ENCODE data around the gene TBC1D12.

The TBC1D12 gene

DNA sequence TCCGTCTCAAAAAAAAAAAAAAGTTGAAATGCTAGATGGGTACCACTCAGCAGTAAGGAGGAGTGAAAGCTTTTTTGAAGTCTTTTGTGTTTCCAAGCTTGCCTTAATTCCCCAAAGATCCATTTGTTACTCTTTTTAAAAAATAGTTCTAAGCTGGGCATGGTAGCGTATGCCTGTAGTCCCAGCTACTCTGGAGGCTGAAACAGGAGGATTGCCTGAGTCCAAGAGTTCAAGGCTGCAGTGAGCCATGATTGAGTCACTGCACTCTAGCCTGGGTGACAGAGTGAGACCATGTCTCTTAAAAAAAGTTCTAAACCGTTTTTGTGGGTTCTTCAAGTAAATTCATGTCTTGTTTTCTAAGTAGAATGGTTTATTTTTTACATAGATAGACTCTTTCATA, 5.3 kb downstream of the TBC1D12 start:
- no peak for DNase-seq

DNA sequence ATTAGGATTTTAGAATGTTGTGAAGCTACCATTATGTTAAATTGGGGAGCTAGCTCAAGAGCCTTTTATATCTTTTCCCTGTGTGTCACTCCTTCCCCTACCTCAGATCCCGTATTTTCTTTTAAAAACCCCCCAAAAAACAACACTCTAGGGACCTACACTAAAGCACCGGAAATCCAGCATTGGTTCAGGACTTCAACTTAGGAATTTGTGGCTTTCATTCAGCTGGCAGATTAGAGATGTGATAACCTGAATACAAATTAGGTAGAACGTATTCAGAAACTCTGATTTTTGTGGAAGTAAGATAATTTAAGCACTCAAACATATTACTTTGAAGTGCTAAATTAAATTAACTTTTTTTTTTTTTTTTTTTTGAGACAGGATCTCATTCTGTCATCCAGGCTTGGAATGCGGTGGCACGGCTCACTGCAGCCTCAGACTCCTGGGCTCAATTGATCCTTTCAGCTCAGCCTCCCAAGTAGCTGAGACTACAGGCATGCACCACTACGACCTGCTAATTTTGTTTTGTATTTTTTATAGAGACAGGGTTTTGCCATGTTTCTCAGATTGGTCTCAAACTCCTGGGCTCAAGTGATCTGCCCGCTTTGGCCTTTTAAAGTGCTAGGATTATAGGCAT, 6.8 kb downstream of the TBC1D12 start:
- no peak for DNase-seq

DNA sequence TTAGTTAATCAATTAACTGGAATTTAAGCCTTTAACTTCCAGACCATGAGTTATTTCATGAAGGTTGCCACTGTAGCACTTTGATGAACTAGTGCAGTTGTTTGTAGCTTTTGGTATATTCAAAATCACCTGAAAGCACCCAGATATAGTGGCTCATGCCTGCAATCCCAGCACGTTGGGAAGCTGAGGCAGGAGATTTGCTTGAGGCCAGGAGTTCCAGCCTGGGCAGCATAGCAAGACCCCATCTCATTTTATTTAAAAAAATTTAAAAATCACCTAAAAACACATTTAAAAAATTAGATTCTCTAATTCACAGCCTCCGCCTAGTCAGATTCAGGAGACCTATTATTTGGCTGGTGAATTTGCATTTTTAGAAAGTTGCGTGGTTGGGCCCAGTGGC, 9.0 kb downstream of the TBC1D12 start:
- no peak for DNase-seq

DNA sequence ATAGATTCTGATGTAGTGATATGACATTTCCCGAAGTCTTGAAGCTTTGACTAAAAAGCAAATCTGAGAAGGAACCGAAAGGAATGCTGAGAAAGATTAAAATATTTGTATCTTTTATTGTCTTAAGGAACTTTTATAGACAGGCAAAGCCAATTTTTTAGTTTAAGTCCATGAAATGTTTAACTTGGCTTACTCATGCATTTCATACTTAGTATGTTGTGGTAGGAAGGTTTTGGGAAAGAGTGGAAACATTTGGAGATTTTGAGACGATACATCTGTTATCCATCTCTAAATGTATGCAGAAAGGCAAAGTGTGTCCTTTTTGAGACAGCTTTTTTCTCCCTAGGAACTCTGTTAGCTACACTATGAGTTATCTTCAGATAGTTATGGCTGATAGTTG, 10.1 kb downstream of the TBC1D12 start:
- no peak for DNase-seq

DNA sequence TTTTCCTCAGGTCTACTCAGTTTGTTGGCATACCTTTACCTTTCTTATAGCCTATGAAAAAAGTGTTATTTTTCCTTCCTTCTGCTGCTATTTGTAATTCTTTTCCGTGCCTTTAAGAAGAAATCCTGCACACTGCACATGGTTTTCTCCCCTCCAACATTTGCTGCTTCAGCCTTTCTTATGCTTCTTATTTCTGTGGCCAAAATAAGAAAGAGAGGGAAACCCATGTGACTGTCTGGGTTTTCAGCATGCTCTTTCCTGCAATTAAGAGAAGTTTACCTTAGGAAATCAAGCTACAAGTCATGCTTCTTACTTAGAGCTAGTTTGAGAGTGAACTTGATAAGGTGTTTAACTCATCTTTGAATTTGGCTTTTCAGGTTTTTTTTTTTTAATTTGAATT, 11.0 kb downstream of the TBC1D12 start:
- DNase-seq = no peak

DNA sequence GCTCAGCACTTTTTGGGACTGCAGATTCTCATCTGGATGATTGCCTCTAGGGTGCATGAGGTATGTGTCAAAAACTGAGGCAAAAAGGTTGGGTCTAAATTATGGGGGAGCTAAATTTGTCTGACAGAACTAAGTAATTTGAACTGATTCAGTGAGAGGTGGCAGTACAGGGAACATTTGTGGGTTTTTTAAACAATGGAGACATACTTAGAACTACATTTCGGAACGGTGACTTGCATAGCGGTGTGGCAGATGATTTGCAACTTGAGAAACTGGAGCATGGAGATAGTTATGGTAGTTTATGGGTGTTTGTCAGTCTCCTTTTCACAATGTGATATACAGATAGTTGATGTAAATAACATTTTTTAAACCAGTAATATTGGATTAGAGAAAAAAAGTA, 14.6 kb downstream of the TBC1D12 start:
- no peak for DNase-seq

DNA sequence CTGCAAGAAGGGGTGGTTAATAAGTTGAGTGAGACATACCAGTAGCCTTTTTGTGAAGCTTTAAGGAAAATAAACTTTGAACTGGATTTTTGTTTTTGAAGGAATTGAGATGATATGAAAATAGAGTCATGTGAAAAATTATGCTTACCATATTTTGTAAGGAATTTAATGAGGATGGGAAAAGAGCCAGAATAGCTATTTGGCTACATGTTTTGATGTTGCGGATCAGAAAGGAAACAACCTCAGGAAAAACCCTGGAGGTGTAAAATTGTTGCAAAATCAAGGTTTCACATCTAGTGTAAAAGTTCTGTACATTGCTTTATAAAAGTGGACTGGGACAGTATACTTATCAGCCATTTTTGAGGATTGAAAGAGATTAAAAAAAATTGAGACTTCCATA, 15.0 kb downstream of the TBC1D12 start:
- DNase-seq = no peak

DNA sequence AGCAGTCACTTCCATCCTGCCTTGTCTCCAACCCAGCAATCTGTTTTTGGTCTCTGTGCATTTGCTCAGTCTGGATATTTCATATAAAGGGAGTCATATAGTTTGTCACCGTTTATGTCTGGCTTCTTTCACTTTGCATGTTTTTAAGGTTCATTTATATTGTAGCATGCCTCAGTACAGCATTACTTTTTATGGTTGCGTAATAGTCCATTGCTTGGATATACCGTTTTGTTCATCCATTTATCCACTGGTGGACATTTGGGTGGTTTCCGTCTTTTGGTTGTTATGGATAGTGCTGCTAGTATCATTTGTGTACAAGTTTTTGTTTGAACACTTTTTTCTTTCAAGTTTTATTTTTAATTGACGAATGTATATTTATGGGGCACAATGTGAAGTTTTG, 18.2 kb downstream of the TBC1D12 start:
- no peak for DNase-seq

DNA sequence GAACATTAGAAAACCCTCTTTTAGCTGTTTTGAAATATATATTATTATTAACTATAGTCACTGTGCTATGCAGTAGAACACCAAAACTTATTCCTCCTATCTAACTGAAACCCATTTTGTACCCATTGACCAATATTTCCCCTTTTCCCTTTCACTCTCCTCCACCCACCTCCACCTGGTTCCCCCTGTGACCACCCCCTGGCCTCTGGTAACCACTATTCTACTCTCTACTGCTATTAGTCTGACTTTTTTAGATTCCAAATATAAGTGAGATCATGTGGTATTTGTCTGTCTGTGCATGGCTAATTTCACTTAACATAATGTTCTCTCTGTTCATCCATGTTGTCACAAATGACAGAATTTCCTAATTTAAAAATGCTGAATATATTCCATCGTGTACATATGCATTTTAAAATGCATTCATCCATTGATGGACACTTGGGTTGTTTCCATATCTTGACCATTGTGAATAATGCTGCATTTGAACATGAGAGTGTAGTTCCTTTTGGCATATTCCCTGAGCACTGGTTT, 18.7 kb downstream of the TBC1D12 start:
- DNase-seq = no peak

DNA sequence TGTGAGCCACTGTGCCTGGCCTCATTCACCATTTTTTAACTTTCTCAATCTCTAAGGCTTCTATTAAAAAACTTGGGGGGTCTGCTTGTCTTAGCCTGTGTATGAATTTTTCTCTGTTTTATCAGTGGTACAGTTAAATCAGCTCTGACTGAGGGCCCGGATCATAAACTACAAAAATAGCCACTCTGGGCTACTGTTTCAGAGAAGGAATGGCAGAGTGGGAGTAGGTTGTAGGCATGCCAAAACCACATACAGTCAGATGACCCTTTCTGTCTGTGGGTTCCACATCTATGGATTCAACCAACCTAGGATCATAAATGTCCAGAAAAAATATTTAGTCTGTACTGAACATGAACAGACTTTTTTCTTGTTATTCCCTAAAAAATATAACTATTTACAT, 21.3 kb downstream of the TBC1D12 start:
- no peak for DNase-seq

DNA sequence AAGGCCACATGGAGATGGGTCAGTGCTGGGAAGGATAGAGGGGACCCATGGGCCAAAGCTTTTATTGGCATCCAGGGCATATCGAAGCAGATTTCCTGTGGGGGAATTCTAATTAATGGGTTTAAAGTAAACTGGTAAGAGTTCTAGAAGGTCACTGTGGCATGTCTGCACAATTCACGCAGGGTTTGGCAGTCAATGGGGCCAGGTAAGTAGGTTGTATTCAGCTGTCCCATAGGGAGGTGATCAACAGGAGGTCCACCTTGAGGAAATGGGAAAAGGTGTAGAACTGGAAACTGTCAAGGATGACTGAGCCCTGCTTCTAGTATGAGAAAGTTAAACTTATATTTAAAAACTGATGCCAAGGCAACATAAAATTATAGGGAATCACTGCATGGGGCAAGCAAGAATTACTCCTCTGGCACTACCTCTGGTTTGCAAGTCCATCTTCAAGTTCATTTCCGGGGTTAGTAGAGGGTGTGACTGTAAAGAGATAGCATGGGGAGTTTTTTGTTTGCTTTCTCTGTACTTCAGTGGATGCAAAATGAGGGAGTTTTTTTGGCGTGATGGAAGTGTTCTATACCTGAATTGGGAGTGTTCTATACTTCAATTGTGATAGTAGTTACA, 22.5 kb downstream of the TBC1D12 start:
- no peak for DNase-seq

DNA sequence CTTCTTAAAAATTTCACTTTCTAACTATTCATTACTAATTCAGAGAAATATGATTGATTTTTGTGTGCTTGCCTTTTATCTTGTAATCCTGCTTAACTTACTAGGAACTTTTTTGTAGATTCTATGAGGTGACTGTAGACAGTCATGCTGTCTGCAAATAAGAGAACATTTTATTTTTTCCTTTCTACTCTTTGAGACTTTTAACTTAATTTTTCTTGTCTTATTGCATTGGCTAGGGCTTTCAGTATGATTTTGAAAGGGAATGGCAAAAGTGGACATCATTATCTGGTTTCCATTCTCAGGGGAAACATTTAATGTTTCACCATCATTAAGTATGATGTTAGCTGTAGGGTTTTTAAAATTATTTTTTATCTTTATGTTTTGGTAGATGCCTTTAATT, 23.6 kb downstream of the TBC1D12 start:
- no peak for DNase-seq

DNA sequence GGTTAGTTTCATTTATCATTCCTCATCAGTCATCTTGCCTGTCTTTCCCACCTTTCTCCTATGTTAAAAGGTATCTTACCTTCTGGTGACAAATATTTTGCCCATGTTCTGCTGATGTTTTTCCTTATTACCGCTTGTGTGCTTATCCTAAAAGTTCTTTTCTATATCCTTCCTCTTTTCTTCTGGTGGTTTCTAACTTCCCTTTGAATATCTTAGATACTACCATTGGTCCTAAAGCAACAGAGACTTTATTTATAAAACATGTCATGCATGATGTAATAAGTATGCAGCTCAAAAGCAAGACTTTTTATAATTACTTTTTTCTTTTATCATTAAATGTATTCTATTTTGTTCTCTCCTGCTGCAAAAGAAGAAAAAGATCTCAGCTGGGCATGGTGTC, 24.8 kb downstream of the TBC1D12 start:
- DNase-seq = no peak

DNA sequence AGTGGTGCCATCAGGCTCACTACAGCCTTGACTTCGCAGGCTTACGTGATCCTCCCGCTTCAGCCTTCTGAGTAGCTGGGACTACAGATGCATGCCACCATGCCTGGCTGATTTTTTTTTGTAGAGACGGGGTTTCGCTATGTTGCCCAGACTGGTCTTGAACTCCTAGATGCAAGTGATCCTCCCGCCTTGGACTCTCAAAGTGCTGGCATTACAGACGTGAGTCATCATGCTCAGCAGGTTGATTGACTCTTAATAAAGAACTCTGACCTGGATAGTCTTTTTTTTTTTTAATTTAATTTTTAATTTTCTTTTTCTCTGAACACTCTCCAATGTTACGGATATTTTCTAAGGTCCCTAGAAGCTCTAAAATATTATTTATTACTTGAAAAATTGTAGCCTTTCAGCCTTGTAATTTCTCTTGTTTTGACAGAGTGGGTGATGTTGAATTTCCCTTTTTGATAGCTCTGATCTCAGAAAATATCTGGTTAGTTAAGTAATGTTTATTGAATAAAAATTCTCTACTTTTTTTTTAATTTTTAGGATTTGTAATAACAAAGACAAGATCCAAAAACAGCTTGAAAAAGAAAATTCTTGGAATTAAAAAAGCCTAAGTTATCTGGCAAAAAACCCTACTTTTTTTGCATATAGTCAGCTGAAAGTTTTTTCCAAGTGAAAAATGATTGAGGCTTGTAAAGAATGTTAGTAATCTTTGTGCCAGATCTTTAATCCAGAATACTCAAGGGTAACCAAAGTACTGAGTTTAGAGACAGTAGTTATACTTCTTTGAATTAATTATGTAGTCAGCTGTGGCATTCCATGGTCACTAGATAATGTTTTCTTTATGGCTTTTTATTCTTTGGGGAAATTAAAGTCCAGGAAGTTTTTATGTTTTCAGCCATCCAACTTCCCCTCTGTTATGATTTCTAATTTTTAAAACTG, 26.7 kb downstream of the TBC1D12 start:
- DNase-seq = no peak

DNA sequence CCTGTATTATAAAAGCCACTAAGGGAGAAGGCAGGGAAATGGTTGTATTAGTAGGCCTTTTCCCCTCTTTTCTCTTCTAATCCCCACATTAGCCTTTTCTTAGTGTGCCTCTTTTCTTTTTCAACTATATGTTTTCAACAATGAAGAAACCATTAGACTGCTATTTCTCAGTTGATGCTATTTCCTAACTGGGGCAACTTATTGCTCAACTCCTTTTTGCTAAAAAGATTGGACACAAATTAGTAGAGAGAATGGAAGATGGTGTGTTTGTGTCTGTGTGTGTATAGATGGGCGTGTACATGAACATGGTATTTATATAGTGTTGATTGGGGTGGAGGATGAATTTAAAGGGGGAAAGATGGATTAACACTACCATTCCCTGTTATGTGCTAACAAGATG, 28.4 kb downstream of the TBC1D12 start:
- DNase-seq = no peak

DNA sequence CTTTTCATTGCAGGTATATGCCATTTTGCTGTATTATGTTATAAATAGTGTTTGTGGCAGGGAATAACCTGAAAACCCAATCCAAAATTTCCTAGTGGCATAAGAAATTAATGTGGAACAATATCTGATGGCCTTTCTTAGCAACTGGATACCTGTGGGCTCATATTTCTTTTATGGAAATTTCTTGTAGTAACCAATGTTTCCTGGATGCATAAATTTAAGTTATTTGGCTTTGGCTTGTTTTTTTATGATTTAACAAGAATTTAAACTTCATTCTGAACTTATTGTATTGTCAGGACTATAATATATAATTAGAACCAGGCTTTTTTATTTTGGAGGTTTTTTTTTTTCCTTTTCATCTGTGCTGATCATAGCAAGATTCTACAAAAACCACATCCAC, 30.1 kb downstream of the TBC1D12 start:
- no peak for DNase-seq

DNA sequence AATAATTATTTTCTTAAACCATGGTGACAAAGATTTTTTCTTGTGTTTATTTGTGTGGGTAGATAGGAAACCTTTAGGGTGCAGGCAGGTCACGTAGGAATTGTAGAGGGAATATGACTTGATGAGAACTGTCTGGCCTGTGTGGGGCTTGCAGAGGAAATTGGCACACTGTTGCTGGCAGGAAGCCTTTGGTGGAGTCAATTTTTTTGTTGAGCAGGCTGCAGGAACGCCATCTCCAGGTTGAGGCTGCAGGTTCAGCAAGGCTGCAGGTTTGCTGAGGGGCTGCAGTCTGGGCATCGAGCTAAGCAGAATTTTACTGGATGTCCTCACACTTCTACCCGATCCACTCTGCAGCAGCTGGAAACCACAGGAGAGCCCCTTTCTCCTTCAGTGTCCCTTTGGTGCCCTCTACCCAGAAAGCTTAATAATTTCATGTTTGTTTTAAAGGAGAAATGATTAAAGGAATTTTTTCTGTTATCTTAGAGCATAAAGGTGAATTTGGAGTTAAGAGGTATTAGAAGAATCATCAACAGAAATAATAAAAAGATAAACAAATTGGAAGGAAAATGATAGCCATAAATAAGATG, 37.0 kb downstream of the TBC1D12 start:
- DNase-seq = no peak

DNA sequence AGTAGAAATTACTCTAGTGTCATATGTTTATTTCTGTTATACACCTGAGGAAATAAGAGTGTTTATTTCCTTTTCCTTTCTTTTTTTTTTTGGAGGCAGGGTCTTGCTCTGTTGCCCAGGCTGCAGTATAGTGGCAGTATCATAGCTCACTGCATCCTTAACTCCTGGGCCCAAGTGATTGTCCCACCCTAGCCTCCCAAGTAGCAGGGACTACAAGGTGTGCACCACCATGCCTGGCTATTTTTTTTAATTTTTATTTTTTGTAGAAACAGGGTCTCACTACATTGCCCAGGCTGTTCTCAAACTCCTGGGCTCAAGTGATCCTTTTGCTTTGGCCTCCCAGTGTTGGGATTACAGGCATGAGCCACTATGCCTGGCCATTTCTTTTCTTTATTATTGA, 37.8 kb downstream of the TBC1D12 start:
- no peak for DNase-seq

DNA sequence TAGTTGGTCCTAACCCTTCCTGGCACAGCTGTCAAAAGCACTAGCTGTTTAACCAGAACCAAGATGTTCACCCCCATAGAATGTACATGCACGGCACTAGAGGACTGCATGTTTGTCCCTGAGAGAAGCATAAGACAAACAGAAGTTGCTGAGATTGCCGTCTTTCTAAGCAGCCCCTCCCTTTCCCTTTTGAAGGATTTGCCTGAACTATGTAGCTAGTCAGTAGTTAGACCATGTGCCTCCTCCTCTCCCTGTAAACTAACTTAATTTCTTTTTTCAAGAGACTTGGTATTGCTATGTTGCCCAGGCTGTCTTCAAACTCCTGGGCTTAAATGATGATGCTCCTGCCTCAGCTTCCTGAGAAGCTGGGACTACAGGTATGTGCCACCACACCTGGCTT, 40.7 kb downstream of the TBC1D12 start:
- DNase-seq = no peak

DNA sequence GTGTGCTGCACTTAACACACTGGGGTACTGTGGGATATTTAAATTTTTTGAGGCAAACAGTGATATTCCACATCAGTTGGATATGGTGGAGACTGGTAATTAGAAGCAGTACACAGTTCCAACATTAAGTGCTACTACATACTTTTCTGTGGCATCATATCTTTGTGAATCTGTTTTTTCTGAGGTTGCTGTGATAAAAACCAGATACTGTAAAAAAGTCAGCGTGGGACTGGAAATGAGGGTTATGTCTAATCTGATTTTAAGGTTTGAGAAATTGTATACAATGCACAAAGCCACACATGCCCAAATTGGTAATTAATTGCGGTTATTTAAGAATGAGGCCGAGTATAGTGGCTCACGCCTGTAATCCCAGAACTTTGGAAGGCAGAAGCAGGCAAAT, 41.2 kb downstream of the TBC1D12 start:
- no peak for DNase-seq

DNA sequence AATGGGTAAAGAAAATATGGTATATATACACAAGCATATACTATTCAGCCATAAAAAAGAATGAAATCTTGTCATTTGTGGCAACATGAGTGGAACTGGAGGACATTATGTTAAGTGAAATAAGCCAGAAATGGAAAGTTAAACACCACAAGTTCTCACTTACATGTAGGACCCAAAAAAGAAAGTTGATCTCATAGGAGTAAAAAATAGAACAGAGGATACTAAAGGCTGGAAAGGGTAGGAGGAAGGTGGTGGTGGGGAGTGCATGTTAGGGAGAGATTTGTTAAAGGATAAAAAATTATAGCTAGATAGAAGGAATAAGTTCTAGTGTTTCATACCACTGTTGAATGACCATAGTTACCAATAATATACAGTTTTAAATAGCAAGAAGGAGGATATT, 48.4 kb downstream of the TBC1D12 start:
- DNase-seq = no peak

DNA sequence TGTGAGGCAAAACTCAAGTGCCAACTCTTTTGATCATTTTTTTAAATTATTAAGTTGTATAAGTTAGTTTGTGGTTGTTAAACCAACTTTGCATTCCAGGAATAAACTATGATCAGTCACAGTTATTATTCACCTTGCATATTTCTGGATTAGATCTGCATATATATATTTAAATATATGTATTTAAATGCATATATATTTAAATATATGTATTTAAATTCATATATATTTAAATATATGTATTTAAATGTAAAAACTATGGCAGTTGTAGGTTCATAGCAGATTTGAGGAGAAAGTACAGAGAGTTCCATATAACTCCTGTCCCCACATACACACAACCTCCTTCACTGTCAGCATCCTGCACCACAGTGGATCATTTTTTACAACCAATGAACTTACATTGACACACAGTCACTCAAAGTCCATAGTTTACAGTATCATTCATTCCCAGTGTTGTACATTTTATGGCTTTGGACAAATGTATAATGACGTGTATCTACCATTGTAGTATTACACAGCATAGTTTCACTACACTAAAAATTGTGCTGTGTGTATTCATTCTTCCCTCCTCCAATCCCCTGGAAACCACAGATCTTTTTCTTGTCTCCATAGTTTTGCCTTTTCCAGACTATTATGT, 49.7 kb downstream of the TBC1D12 start:
- DNase-seq = no peak

DNA sequence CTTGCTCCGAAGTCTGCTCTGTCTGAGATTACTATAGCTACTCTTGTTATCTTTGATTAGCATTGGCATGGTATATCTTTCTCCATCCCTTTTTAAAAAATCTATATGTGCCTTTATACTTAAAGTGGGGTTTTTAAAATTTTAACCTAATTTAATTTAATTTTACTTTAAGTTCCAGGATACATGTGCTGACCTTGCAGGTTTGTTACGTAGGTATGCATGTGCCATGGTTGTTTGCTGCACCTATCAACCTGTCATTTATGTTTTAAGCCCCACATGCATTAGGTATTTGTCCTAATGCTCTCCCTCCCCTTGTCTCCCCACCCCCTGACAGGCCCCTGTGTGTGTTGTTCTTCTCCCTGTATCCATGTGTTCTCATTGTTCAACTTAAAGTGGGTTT, 54.6 kb downstream of the TBC1D12 start:
- DNase-seq = no peak
